ENCODE data around the gene VRK3.

Gene VRK3

DNA sequence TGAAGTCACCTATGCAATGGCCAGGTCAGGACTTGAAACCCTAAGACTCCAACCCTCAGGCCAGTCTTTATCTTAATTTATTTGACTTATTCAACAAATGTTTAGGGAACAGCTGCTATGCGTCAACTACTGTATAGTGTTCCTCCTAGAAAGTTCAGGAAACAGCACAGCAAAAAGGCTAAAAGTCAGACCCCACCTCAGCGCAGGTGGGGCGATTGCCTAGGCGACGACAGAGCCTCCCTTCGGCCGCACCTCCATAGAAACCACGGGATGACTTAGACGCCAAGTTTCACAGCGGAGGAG is 502 bp downstream of the VRK3 start:
- TF ChIP-seq, protein P1, sequence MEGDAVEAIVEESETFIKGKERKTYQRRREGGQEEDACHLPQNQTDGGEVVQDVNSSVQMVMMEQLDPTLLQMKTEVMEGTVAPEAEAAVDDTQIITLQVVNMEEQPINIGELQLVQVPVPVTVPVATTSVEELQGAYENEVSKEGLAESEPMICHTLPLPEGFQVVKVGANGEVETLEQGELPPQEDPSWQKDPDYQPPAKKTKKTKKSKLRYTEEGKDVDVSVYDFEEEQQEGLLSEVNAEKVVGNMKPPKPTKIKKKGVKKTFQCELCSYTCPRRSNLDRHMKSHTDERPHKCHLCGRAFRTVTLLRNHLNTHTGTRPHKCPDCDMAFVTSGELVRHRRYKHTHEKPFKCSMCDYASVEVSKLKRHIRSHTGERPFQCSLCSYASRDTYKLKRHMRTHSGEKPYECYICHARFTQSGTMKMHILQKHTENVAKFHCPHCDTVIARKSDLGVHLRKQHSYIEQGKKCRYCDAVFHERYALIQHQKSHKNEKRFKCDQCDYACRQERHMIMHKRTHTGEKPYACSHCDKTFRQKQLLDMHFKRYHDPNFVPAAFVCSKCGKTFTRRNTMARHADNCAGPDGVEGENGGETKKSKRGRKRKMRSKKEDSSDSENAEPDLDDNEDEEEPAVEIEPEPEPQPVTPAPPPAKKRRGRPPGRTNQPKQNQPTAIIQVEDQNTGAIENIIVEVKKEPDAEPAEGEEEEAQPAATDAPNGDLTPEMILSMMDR (IDR thresholded peaks at IDR 0.05; ENCODE audit: low read depth, low read length, poor library complexity, severe bottlenecking), result no peak
- TF ChIP-seq EZH2phosphoT487 (IDR thresholded peaks at IDR 0.05; ENCODE audit: borderline replicate concordance, low read length), result no peak
- H4K20me1 ChIP-seq (ENCODE audit: control insufficient read depth, insufficient read depth, low read depth, low read length), result peaks cover 9% of the 10 kb centered on the region; the same call in 1 of the 2 replicates
- H3K36me3 ChIP-seq (ENCODE audit: control insufficient read depth, low read length), result peaks cover 16% of the 10 kb centered on the region
- no peaks in the 10 kb centered on the region for H3F3A ChIP-seq (ENCODE audit: control insufficient read depth, insufficient read depth)
- H3K9me3 ChIP-seq (ENCODE audit: control insufficient read depth, insufficient read depth, low read length), result no peaks in the 10 kb centered on the region
- H3K9me2 ChIP-seq (replicated peaks; ENCODE audit: control insufficient read depth, low read length), result no peaks in the 10 kb centered on the region
- peaks cover 36% of the 10 kb centered on the region for H3K4me1 ChIP-seq (ENCODE audit: control insufficient read depth, low read length)
- H3K27me3 ChIP-seq (ENCODE audit: control insufficient read depth, low read length), result no peaks in the 10 kb centered on the region
- H3K79me2 ChIP-seq (ENCODE audit: control insufficient read depth, low read length), result peaks cover 79% of the 10 kb centered on the region
- H3K27ac ChIP-seq (ENCODE audit: low read depth, low read length), result 0 out of 2 replicates have a peak overlapping the region, but pooled peaks have one; percentile 32
- peak overlapping the region; percentile 79 for H3K4me3 ChIP-seq (ENCODE audit: low read length)
- peak overlapping the region; percentile 88 for H3K4me2 ChIP-seq (ENCODE audit: low read length)

DNA sequence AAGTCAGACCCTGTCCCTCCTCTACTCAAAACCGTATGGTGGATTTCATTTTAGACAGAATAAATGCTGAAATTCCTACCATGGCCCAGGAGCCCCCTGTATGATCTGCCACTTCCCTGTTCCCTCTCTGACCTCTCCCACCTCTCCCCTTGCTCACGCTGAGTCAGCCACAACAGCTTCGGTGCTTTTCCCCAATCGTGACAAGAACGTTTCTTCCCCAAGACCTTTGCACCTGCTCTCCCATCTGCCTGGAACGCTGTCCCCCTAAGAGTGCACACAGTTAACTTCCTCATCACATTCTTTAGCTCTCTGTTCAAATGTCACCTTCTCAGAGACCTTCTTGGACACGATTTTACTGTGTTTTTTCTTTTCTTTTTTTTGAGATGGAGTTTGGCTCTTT is 2.3 kb downstream of the VRK3 start:
- no peaks in the 10 kb centered on the region for H3K9me2 ChIP-seq (replicated peaks; ENCODE audit: control insufficient read depth, low read length)
- TF ChIP-seq, protein P1 (IDR thresholded peaks at IDR 0.05; ENCODE audit: low read depth, low read length, poor library complexity, severe bottlenecking), result no peak
- no peak for TF ChIP-seq EZH2phosphoT487 (IDR thresholded peaks at IDR 0.05; ENCODE audit: borderline replicate concordance, low read length)
- H3K4me3 ChIP-seq (ENCODE audit: low read length), result no peak overlapping the region
- peaks cover 36% of the 10 kb centered on the region for H3K4me1 ChIP-seq (ENCODE audit: control insufficient read depth, low read length)
- peaks cover 9% of the 10 kb centered on the region; the same call in 1 of the 2 replicates for H4K20me1 ChIP-seq (ENCODE audit: control insufficient read depth, insufficient read depth, low read depth, low read length)
- H3K4me2 ChIP-seq (ENCODE audit: low read length), result no peak overlapping the region
- no peak overlapping the region for H3K27ac ChIP-seq (ENCODE audit: low read depth, low read length)
- H3K9me3 ChIP-seq (ENCODE audit: control insufficient read depth, insufficient read depth, low read length), result no peaks in the 10 kb centered on the region
- no peaks in the 10 kb centered on the region for H3K27me3 ChIP-seq (ENCODE audit: control insufficient read depth, low read length)
- peaks cover 64% of the 10 kb centered on the region for H3K79me2 ChIP-seq (ENCODE audit: control insufficient read depth, low read length)
- no peaks in the 10 kb centered on the region for H3F3A ChIP-seq (ENCODE audit: control insufficient read depth, insufficient read depth)
- peaks cover 16% of the 10 kb centered on the region for H3K36me3 ChIP-seq (ENCODE audit: control insufficient read depth, low read length)

- Histone ChIP-seq H3K9me3 (ENCODE audit: control insufficient read depth, insufficient read depth, low read length) (peaks cover 5% of the 10 kb centered on the region; the same call in 1 of the 2 replicates), H3K27me3 (ENCODE audit: control insufficient read depth, low read length) (no peaks in the 10 kb centered on the region), H3K27ac (ENCODE audit: low read depth, low read length) (no peak overlapping the region), H3K9me2 (replicated peaks; ENCODE audit: control insufficient read depth, low read length) (no peaks in the 10 kb centered on the region), H3K4me1 (ENCODE audit: control insufficient read depth, low read length) (peaks cover 19% of the 10 kb centered on the region), H3F3A (ENCODE audit: control insufficient read depth, insufficient read depth) (no peaks in the 10 kb centered on the region), H3K4me2 (ENCODE audit: low read length) (no peak overlapping the region), H3K4me3 (ENCODE audit: low read length) (no peak overlapping the region), H4K20me1 (ENCODE audit: control insufficient read depth, insufficient read depth, low read depth, low read length) (peaks cover 9% of the 10 kb centered on the region; the same call in 1 of the 2 replicates), H3K79me2 (ENCODE audit: control insufficient read depth, low read length) (peaks cover 42% of the 10 kb centered on the region), H3K36me3 (ENCODE audit: control insufficient read depth, low read length) (peaks cover 31% of the 10 kb centered on the region)
- TF ChIP-seq, protein P1 (IDR thresholded peaks at IDR 0.05; ENCODE audit: low read depth, low read length, poor library complexity, severe bottlenecking), result no peak
- no peak for TF ChIP-seq EZH2phosphoT487 (IDR thresholded peaks at IDR 0.05; ENCODE audit: borderline replicate concordance, low read length)
Measured at GRCh38 chr19:50020481-50020880, 4.7 kb downstream of the VRK3 start.
